Smooth muscle cell (in vitro differentiated cells): Measurements from ENCODE around the gene TRIP6. TPM values are rescaled to one million over a fixed set of nuclear protein-coding genes. Genes with fewer than 3 reads are reported as not detected.
A peak's percentile ranks its signal among the peaks of the same experiment; 100 is the strongest.

Experiments used
- DNase-seq: peaks from one replicate; lab custom pipeline; 2025; ENCODE audit not compliant: unreplicated experiment; lab: John Stamatoyannopoulos, UW
- H2AFZ ChIP-seq: fragments of 200-600 bp; sonication (generic); 2 replicates; pipeline ENCODE4 v1.6.0; 2016; ENCODE audit warnings: antibody characterized with exemption, low read depth, mild to moderate bottlenecking
- H3F3A ChIP-seq: fragments of 200-600 bp; sonication (generic); 2 replicates; pipeline ENCODE4 v1.6.0; 2017; ENCODE audit warnings: antibody characterized with exemption, low read depth
- H3K27ac ChIP-seq: fragments of 200-600 bp; sonication (generic); 2 replicates; pipeline ENCODE4 v1.5.1; 2016; ENCODE audit warnings: low read depth, mild to moderate bottlenecking
- H3K27me3 ChIP-seq: fragments of 200-600 bp; sonication (generic); 2 replicates; pipeline ENCODE4 v1.6.1; 2016; ENCODE audit warnings: low read depth, mild to moderate bottlenecking
- H3K36me3 ChIP-seq: fragments of 200-600 bp; sonication (generic); 2 replicates; pipeline ENCODE4 v1.5.1; 2016; ENCODE audit warnings: low read depth
- H3K4me1 ChIP-seq: fragments of 200-600 bp; sonication (generic); 2 replicates; pipeline ENCODE4 v1.5.1; 2016; ENCODE audit warnings: low read depth
- H3K4me2 ChIP-seq: fragments of 200-600 bp; sonication (generic); 2 replicates; pipeline ENCODE4 v1.6.0; 2016; ENCODE audit warnings: mild to moderate bottlenecking
- H3K4me3 ChIP-seq: fragments of 200-600 bp; sonication (generic); 2 replicates; pipeline ENCODE4 v1.5.1; 2016; ENCODE audit warnings: mild to moderate bottlenecking
- H3K79me2 ChIP-seq: fragments of 200-600 bp; sonication (generic); 2 replicates; pipeline ENCODE4 v1.6.0; 2016; ENCODE audit warnings: low read depth, mild to moderate bottlenecking
- H3K9ac ChIP-seq: fragments of 200-600 bp; sonication (generic); 2 replicates; pipeline ENCODE4 v1.6.0; 2016; ENCODE audit warnings: low read depth
- H3K9me3 ChIP-seq: fragments of 200-600 bp; sonication (generic); replicated peaks from 2 replicates; pipeline ENCODE4 v1.5.1; 2016; ENCODE audit warnings: low read depth
- H4K20me1 ChIP-seq: fragments of 200-600 bp; sonication (generic); 2 replicates; pipeline ENCODE4 v1.6.0; 2016; ENCODE audit warnings: low read depth
- WGBS: methylation state at CpG from one replicate; pipeline ENCODE4 v1.1.7; 2016; ENCODE audit warnings: low lambda C conversion rate; 5-methylcytosine and 5-hydroxymethylcytosine counted together
- polyA plus RNA-seq: library from polyadenylated mRNA; unstranded; fragments of >200 nt; fragmentation: Nextera tagmentation; extraction: Ambion mirVana; gene quantifications from 2 replicates; pipeline ENCODE4 v1.2.1, GENCODE V29; 2016
- total RNA-seq: library from RNA; depleted of rRNA; stranded (reverse); fragments of >200 nt; gene quantifications from 2 replicates; pipeline ENCODE4 v1.2.3, GENCODE V29; 2014
- TF ChIP-seq, protein P1 (sequence below): fragments of 200-600 bp; sonication (generic); IDR thresholded peaks from 2 replicates; pipeline ENCODE4 v1.5.1; 2017; ENCODE audit warnings: borderline replicate concordance, mild to moderate bottlenecking, antibody characterized with exemption; ENCODE audit not compliant: insufficient read depth, poor library complexity, severe bottlenecking

The TRIP6 gene
- total and polyA plus RNA-seq, 2 experiments from 2014 or later = 46.8 to 65.6 TPM

DNA sequence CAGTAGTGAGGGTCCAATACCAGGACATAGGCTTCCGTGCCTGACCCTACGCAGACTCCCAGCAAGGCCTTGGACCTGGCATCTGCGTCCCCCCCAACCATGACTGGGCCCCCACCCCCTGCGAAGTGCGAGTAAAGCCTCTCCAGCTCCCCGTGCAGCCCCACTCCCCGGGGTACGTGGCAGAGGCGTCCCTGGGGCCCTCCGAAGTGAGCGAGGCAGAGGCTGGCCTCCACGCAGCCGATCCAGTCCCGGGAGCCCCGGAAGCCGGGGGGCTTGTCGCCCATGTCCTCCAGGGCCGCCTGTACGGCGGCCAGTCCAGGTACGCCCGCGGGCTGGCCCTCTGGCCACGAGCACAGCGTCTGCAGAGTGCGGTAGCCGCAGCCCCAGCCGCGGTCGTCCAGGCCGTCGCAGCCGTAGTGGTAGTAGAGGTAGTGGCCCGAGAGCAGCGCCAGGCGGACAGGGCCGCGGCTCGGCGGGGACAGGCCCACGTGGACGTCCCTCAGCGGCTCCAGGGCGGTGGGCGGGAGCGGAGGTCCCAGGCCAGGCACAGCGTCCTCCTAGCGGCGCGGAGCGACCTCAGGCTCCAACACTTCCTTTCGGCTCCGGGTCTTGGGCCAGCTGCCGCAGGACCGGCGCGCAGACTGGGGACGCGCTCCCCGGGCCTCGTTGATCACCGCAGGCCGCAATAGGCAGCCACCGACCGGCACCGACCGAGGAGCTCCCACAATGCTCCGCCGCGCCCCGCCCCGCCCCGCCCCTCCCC, 22.0 kb downstream of the TRIP6 start, which contains the start of gene UFSP1:
Gene UFSP1, minus strand, starts transcription at position 728 of the 763 bp plus-strand sequence. Its CDS starts 444 bp downstream, at position 284.
- Histone ChIP-seq H3K79me2 (peaks cover 21% of the 10 kb centered on the region), H3K9ac (peak within 1 kb of the TSS; percentile 85), H3K36me3 (no peaks in the 10 kb centered on the region), H3K9me3 (no peaks in the 10 kb centered on the region), H3K4me2 (peak within 1 kb of the TSS; percentile 99), H3K27me3 (no peaks in the 10 kb centered on the region), H3F3A (peaks cover 34% of the 10 kb centered on the region), H4K20me1 (peaks cover 14% of the 10 kb centered on the region), H3K27ac (peak within 1 kb of the TSS; percentile 88), H2AFZ (peak within 1 kb of the TSS; percentile 26), H3K4me3 (peak within 1 kb of the TSS; percentile 64), H3K4me1 (peaks cover 26% of the 10 kb centered on the region)
- WGBS = 3% methylated on average over 53 of the region's 73 CpGs
- no peak for DNase-seq
- TF ChIP-seq, protein P1, sequence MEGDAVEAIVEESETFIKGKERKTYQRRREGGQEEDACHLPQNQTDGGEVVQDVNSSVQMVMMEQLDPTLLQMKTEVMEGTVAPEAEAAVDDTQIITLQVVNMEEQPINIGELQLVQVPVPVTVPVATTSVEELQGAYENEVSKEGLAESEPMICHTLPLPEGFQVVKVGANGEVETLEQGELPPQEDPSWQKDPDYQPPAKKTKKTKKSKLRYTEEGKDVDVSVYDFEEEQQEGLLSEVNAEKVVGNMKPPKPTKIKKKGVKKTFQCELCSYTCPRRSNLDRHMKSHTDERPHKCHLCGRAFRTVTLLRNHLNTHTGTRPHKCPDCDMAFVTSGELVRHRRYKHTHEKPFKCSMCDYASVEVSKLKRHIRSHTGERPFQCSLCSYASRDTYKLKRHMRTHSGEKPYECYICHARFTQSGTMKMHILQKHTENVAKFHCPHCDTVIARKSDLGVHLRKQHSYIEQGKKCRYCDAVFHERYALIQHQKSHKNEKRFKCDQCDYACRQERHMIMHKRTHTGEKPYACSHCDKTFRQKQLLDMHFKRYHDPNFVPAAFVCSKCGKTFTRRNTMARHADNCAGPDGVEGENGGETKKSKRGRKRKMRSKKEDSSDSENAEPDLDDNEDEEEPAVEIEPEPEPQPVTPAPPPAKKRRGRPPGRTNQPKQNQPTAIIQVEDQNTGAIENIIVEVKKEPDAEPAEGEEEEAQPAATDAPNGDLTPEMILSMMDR = no peak

DNA sequence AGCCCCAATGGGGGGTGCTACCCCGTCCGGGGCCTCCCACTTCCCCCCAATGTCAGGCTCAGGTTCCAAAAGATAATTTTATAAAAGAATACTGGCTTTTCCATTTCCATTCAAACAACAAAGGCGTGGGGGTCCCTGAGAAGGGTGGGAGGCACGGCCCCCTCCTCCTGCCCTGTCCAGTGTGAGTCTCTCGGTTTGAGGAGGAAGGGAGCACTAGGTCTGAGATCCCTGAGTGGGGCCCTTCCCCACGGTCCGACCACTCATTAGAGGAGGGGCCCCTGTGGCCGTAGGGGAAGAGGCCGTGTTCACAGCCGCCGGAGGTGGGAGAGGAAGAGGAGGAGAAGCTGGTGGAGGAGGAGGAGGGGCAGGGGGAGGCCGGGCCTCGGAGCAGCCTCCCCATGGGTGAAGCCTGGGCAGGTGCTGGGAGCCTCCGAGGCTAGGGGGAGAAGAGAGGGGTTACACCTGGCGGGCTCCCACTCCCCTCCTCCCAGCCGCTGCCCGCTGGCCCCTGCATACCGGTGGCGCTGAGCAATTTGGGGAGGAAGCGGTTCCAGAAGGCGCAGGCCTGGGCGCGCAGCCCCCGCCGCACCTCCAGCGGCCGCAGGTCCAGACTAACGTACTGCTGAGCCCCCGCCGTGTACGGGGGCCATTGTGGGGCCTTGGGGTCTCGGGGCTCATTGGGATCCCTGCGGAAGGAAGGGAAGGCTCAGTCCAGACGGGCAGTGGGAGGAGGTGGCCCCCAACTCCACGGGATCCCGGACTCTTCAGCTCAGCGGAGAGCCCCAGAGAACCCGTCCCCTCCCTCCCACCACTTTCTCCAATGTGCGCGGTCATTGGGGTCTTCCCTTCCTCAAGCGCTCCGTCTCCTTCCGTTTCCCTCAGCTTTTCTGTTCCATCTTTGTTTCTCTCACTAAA, 23.7 kb downstream of the TRIP6 start:
- no peaks in the 10 kb centered on the region for H3K9me3 ChIP-seq
- peaks cover 41% of the 10 kb centered on the region for H3K4me1 ChIP-seq
- H3K36me3 ChIP-seq = no peaks in the 10 kb centered on the region
- no peak for DNase-seq
- peak overlapping the region; percentile 99 for H3K4me2 ChIP-seq
- TF ChIP-seq, protein P1 = no peak
- H4K20me1 ChIP-seq = peaks cover 9% of the 10 kb centered on the region
- H2AFZ ChIP-seq = peak overlapping the region; percentile 26
- H3F3A ChIP-seq = peaks cover 25% of the 10 kb centered on the region
- peaks cover 6% of the 10 kb centered on the region for H3K27me3 ChIP-seq
- WGBS = 18% methylated on average over 24 of the region's 43 CpGs
- peak overlapping the region; percentile 88 for H3K27ac ChIP-seq
- peaks cover 21% of the 10 kb centered on the region for H3K79me2 ChIP-seq
- peak overlapping the region; percentile 64 for H3K4me3 ChIP-seq
- H3K9ac ChIP-seq = peak overlapping the region; percentile 47

DNA sequence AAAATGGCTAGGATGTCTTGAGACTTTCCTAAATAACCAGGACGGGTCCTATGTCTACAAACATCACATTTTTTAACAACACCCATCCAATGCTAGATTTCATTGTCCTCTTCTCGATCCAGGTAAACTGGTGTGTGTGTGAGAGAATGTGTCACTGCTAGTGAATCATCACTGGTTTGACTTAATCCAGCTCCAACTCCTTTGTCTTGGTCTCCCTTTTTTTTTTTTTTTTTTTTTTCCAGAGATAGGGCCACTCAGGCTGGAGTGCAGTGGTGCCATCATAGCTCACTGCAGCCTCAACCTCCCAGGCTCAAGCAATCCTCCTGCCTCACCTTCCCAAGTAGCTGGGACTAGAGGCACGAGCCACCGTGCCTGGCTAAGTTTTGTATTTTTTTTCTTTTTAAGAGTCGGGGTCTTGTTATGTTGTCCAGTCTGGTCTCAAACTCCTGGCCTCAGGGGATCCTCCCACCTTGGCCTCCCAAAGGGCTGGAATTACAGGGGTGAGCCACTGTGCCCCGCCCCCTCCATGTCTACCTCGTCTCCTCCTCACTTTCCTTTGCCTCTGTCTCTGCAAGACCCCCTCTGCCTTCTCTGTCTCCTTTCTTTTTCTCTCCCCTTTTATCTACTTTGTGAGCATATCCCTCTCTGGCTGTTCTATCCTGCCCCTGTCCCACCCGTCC, 24.5 kb downstream of the TRIP6 start:
- WGBS = 80% methylated on average over 8 of the region's 8 CpGs
- Histone ChIP-seq H3K9me3 (no peaks in the 10 kb centered on the region), H4K20me1 (peaks cover 9% of the 10 kb centered on the region), H3K27ac (peak overlapping the region; percentile 88), H3K9ac (no peak overlapping the region), H3K79me2 (peaks cover 21% of the 10 kb centered on the region), H3F3A (peaks cover 19% of the 10 kb centered on the region), H3K36me3 (no peaks in the 10 kb centered on the region), H3K4me3 (peak overlapping the region; percentile 64), H3K27me3 (peaks cover 14% of the 10 kb centered on the region), H2AFZ (no peak overlapping the region), H3K4me1 (peaks cover 41% of the 10 kb centered on the region), H3K4me2 (peak overlapping the region; percentile 99)
- DNase-seq = no peak
- TF ChIP-seq, protein P1 = no peak
